GM18502 (cell line): ENCODE data around the gene PCSK9.
A peak's percentile ranks its signal among the peaks of the same experiment; 100 is the strongest.
"Not testable (repeated sequence)": the region's sequence is repeated elsewhere in the genome, so short reads cannot be mapped to it uniquely, and the experiment has no call there.

Source experiments
- ATAC-seq: cut with Tn5 transposase; IDR thresholded peaks from one replicate; pipeline ENCODE4 v1.9.1; 2021; ENCODE audit warnings: mild to moderate bottlenecking; ENCODE audit not compliant: unreplicated experiment, poor library complexity

PCSK9 gene

GRCh38 chr1:55007625-55008024 lies 31.7 kb upstream of the PCSK9 start:
- no peak for ATAC-seq

GRCh38 chr1:55010194-55010886 lies 29.0 kb upstream of the PCSK9 start:
- no peak for ATAC-seq

GRCh38 chr1:55010887-55011217 lies 28.5 kb upstream of the PCSK9 start:
- no peak for ATAC-seq

- no peak for ATAC-seq
Measured at GRCh38 chr1:55012661-55013060, 26.7 kb upstream of the PCSK9 start.

- no peak for ATAC-seq
Measured at GRCh38 chr1:55015123-55015522, 24.2 kb upstream of the PCSK9 start.

GRCh38 chr1:55015731-55016620 lies 23.4 kb upstream of the PCSK9 start:
- ATAC-seq = no peak

GRCh38 chr1:55018395-55018794 lies 21.0 kb upstream of the PCSK9 start:
- no peak for ATAC-seq

- peak; percentile 80 for ATAC-seq
Measured at GRCh38 chr1:55021942-55022546, 17.3 kb upstream of the PCSK9 start.

GRCh38 chr1:55024163-55024562 lies 15.2 kb upstream of the PCSK9 start:
- not testable (repeated sequence) for ATAC-seq

GRCh38 chr1:55026682-55027081 lies 12.7 kb upstream of the PCSK9 start:
- ATAC-seq = not testable (repeated sequence)

- ATAC-seq = not testable (repeated sequence)
Measured at GRCh38 chr1:55031098-55031497, 8.2 kb upstream of the PCSK9 start.

GRCh38 chr1:55033265-55033614 lies 6.1 kb upstream of the PCSK9 start:
- ATAC-seq = no peak

- ATAC-seq = no peak
Measured at GRCh38 chr1:55034476-55035133, 4.7 kb upstream of the PCSK9 start.

GRCh38 chr1:55035904-55036303 lies 3.4 kb upstream of the PCSK9 start:
- ATAC-seq = no peak

- ATAC-seq = no peak
Measured at GRCh38 chr1:55037733-55038551, 1.4 kb upstream of the PCSK9 start.

GRCh38 chr1:55038552-55038838 lies 853 bp upstream of the PCSK9 start:
- no peak for ATAC-seq

- no peak for ATAC-seq
Measured at GRCh38 chr1:55038974-55039341, 390 bp upstream of the PCSK9 start.

- ATAC-seq = no peak
Measured at GRCh38 chr1:55040083-55040932, 960 bp downstream of the PCSK9 start.

- no peak for ATAC-seq
Measured at GRCh38 chr1:55040933-55041494, 1.7 kb downstream of the PCSK9 start.
